ENCODE measurements around the gene ZNF195.
"Not testable (repeated sequence)": the region's sequence is repeated elsewhere in the genome, so short reads cannot be mapped to it uniquely, and the experiment has no call there.

DNA sequence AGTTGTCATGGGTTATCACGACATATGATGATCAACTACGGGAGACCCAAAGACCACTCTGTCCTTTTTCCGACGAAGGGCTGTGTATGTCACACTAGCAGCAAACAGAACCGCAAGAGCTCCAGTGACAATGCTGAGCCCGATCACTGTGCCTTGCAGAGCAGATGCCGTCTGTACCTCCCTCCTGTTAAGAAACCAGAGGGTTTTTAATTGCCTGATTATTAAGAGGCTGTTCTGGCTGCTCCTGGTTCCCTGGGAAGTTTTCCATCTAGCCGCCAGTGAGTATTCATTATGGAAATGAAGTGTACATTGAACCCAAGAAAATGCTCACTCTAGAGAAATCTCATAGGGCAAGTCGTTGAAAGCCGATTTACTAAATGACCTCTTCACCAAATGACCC lies 49.1 kb upstream of the ZNF195 start:
- TF ChIP-seq, protein P1, sequence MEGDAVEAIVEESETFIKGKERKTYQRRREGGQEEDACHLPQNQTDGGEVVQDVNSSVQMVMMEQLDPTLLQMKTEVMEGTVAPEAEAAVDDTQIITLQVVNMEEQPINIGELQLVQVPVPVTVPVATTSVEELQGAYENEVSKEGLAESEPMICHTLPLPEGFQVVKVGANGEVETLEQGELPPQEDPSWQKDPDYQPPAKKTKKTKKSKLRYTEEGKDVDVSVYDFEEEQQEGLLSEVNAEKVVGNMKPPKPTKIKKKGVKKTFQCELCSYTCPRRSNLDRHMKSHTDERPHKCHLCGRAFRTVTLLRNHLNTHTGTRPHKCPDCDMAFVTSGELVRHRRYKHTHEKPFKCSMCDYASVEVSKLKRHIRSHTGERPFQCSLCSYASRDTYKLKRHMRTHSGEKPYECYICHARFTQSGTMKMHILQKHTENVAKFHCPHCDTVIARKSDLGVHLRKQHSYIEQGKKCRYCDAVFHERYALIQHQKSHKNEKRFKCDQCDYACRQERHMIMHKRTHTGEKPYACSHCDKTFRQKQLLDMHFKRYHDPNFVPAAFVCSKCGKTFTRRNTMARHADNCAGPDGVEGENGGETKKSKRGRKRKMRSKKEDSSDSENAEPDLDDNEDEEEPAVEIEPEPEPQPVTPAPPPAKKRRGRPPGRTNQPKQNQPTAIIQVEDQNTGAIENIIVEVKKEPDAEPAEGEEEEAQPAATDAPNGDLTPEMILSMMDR (IDR thresholded peaks at IDR 0.05; ENCODE audit: insufficient read depth, low read length): not testable (repeated sequence)
- TF ChIP-seq, protein P2, sequence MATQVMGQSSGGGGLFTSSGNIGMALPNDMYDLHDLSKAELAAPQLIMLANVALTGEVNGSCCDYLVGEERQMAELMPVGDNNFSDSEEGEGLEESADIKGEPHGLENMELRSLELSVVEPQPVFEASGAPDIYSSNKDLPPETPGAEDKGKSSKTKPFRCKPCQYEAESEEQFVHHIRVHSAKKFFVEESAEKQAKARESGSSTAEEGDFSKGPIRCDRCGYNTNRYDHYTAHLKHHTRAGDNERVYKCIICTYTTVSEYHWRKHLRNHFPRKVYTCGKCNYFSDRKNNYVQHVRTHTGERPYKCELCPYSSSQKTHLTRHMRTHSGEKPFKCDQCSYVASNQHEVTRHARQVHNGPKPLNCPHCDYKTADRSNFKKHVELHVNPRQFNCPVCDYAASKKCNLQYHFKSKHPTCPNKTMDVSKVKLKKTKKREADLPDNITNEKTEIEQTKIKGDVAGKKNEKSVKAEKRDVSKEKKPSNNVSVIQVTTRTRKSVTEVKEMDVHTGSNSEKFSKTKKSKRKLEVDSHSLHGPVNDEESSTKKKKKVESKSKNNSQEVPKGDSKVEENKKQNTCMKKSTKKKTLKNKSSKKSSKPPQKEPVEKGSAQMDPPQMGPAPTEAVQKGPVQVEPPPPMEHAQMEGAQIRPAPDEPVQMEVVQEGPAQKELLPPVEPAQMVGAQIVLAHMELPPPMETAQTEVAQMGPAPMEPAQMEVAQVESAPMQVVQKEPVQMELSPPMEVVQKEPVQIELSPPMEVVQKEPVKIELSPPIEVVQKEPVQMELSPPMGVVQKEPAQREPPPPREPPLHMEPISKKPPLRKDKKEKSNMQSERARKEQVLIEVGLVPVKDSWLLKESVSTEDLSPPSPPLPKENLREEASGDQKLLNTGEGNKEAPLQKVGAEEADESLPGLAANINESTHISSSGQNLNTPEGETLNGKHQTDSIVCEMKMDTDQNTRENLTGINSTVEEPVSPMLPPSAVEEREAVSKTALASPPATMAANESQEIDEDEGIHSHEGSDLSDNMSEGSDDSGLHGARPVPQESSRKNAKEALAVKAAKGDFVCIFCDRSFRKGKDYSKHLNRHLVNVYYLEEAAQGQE (IDR thresholded peaks at IDR 0.05; ENCODE audit: insufficient replicate concordance, low read depth): not testable (repeated sequence)
- not testable (repeated sequence) for TF ChIP-seq POLR2AphosphoS5 (IDR thresholded peaks at IDR 0.05; ENCODE audit: low read depth); SPI1 (IDR thresholded peaks at IDR 0.05; ENCODE audit: borderline replicate concordance, low read depth); GABPA (IDR thresholded peaks at IDR 0.05; ENCODE audit: low read depth)

Data from HL-60 (cell line).